Sigmoid colon (tissue), 7 donors: ENCODE results near the gene POT1. TPM values are rescaled to one million over a fixed set of nuclear protein-coding genes. Genes with fewer than 3 reads are reported as not detected.

Source experiments
- DNase-seq: peaks from one replicate; pipeline ENCODE4 v3.0.0-alpha.2; 2019
- H3K27ac ChIP-seq, 4 donors: fragments of 200-600 bp; sonication (generic); one replicate each; pipeline ENCODE4 v1.5.1; 2016 to 2019; ENCODE audit warnings: mild to moderate bottlenecking in 1 of 4
- H3K27me3 ChIP-seq, 3 donors: fragments of 200-600 bp; sonication (generic); one replicate each; pipeline ENCODE4 v1.5.1; 2019; ENCODE audit warnings: mild to moderate bottlenecking in 1 of 3
- H3K36me3 ChIP-seq, 4 donors: fragments of 200-600 bp; sonication (generic); one replicate each; pipeline ENCODE4 v1.5.1; 2016 to 2019
- H3K4me1 ChIP-seq, 4 donors: fragments of 200-600 bp; sonication (generic); one replicate each; pipeline ENCODE4 v1.5.1; 2017 to 2019
- H3K4me3 ChIP-seq, 4 donors: fragments of 200-600 bp; sonication (generic); one replicate each; pipeline ENCODE4 v1.5.1; 2017 to 2019; ENCODE audit warnings: mild to moderate bottlenecking in 2 of 4, moderate library complexity in 1 of 4
- H3K9me3 ChIP-seq, 4 donors: fragments of 200-600 bp in 3 of 4; sonication (generic) in 3 of 4; one replicate each; pipeline versions ENCODE4 v1.5.1 to v1.6.1; 2013 to 2019
- EP300 ChIP-seq, 4 donors: sonication (generic); formaldehyde crosslinking; IDR thresholded peaks; one replicate each; pipeline ENCODE4 v1.6.1; 2017; ENCODE audit warnings: antibody characterized with exemption in 4 of 4
- POLR2A ChIP-seq, 2 donors: fragments of 450-650 bp; IDR thresholded peaks; one replicate each; pipeline ENCODE4 v1.6.1; 2016; ENCODE audit warnings: antibody characterized with exemption in 2 of 2, mild to moderate bottlenecking in 2 of 2, moderate library complexity in 2 of 2
- POLR2AphosphoS5 ChIP-seq, 4 donors: sonication (generic); formaldehyde crosslinking; IDR thresholded peaks; one replicate each; pipeline ENCODE4 v1.6.1; 2017; ENCODE audit warnings: antibody characterized with exemption in 4 of 4
- WGBS, 2 donors: extraction: QIAGEN DNeasy Blood & Tissue Kit; methylation state at CpG; one replicate each; pipeline ENCODE4 v1.1.7; 2013; 5-methylcytosine and 5-hydroxymethylcytosine counted together
- intact Hi-C: fragments of 100-400 bp; cut with DNase I; formaldehyde crosslinking; loops from one replicate; pipeline ENCODE4 v1.15.1; 2023
- polyA plus RNA-seq, 3 donors: library from polyadenylated mRNA; stranded (reverse); fragments of 200-250 nt; gene quantifications; one replicate each; pipeline ENCODE4 v1.2.3, GENCODE V29; 2013
- total RNA-seq, 4 donors: library from RNA; depleted of rRNA; stranded (reverse); fragments of >200 nt; gene quantifications; one replicate each; pipeline ENCODE4 v1.1.0, GENCODE V29; 2016
- TF ChIP-seq, protein P1 (sequence below), 4 experiments: fragments of 450-650 bp in 3 of 4; fragments of 200-600 bp in 1 of 4; IDR thresholded peaks; one replicate each; pipeline ENCODE4 v1.5.1; 2016 to 2019; ENCODE audit warnings: antibody characterized with exemption in 4 of 4, mild to moderate bottlenecking in 3 of 4, moderate library complexity in 2 of 4
- donor health status: healthy with polysubstance abuse.
- donor health status: Bipolar disorder and iron deficiency.
- donor health status: healthy.

Gene POT1
- total and polyA plus RNA-seq, 7 donors: 3.6 to 26.2 (median 18.9) TPM

DNA sequence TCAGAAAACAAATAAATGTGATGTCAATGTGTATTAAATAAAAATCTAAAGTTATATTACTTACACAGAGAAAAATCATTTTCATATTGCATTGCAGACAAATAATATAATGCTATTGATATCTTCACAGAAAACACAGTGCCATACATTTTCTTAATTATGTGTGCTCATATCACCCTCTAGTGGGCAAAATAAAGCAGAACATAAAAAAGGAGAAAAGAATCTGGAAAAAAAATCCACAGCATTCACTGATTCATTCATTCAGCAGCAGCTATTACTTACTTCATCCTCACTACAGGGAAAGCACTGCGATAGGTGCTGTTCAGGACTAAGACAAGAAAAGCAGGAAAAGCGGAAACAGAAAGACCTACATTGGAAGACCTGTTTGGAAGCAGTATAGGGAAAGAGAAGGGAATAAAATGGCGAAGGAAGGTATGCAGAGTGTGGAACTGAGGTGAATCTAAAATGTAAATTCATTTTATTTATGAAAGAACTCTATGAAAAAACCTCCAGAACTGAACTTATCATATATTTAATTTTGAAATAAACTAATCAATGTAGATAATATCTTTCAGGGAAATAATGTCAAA is 73.2 kb downstream of the POT1 start:
- no peaks in the 10 kb centered on the region for H3K9me3 ChIP-seq
- DNase-seq: no peak
- intact Hi-C loops: no loop called here
- H3K36me3 ChIP-seq: peaks cover 0 to 28% (median 0%) of the 10 kb centered on the region in 4 donors
- 93 to 94% methylated on average over 3 of the region's 3 CpGs for WGBS, 2 donors
- H3K27ac ChIP-seq: no peak overlapping the region
- no peaks in the 10 kb centered on the region for H3K4me1 ChIP-seq
- H3K4me3 ChIP-seq: no peak overlapping the region
- H3K27me3 ChIP-seq: no peaks in the 10 kb centered on the region
- no peak for TF ChIP-seq POLR2AphosphoS5 (IDR thresholded peaks at IDR 0.05)
- TF ChIP-seq, protein P1, sequence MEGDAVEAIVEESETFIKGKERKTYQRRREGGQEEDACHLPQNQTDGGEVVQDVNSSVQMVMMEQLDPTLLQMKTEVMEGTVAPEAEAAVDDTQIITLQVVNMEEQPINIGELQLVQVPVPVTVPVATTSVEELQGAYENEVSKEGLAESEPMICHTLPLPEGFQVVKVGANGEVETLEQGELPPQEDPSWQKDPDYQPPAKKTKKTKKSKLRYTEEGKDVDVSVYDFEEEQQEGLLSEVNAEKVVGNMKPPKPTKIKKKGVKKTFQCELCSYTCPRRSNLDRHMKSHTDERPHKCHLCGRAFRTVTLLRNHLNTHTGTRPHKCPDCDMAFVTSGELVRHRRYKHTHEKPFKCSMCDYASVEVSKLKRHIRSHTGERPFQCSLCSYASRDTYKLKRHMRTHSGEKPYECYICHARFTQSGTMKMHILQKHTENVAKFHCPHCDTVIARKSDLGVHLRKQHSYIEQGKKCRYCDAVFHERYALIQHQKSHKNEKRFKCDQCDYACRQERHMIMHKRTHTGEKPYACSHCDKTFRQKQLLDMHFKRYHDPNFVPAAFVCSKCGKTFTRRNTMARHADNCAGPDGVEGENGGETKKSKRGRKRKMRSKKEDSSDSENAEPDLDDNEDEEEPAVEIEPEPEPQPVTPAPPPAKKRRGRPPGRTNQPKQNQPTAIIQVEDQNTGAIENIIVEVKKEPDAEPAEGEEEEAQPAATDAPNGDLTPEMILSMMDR (IDR thresholded peaks at IDR 0.05): peak in 2 of 4 experiments; percentile 41 to 50

DNA sequence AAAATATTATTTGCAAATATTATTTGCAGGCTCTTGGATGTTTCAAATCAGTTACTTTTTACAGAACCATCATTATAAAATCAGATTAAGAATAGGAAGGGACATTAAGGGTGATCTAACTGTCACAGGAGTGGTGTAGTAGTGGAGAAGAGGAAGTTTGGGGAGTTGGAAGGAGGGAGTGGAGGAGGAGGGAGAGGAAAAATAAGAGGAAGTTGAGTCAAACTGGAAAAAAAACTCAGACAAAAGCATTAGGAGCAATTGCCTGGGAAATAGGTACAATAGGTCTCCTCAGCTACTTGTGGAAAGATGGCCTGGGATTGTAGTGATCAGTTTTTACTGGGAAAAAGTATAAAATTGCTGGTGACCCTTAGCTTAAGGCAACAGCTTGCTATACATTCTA is 86.3 kb downstream of the POT1 start:
- intact Hi-C loops: no loop called here
- no peak overlapping the region for H3K4me3 ChIP-seq
- no peaks in the 10 kb centered on the region for H3K4me1 ChIP-seq
- no peak overlapping the region for H3K27ac ChIP-seq
- H3K36me3 ChIP-seq: peaks cover 0 to 18% (median 0%) of the 10 kb centered on the region in 4 donors
- no peak for DNase-seq
- H3K27me3 ChIP-seq: no peaks in the 10 kb centered on the region
- no peaks in the 10 kb centered on the region for H3K9me3 ChIP-seq
- TF ChIP-seq EP300 (IDR thresholded peaks at IDR 0.05) (no peak), POLR2A (IDR thresholded peaks at IDR 0.05) (no peak)
- TF ChIP-seq, protein P1 (IDR thresholded peaks at IDR 0.05): no peak

DNA sequence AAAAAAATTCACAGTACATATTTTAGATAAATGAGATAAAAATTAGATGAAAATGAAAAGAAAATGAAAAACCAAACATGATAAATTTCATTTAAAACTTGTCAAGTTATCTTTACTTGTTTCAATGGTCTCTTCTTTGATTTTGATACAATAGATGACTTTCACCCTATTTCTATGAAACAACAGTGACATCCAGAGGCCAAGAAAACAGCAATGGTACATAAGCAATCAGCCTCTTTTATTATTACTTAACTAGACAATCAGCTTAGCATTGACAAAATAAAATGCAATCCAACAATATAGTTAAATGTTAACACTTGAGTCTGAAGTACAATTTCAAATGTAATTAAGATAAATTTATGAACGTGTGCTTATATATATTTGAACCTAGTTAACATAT is 89.2 kb downstream of the POT1 start:
- H3K9me3 ChIP-seq: no peaks in the 10 kb centered on the region
- no peaks in the 10 kb centered on the region for H3K36me3 ChIP-seq
- DNase-seq: no peak
- no peaks in the 10 kb centered on the region for H3K4me1 ChIP-seq
- 21 to 69% methylated on average over 1 of the region's 1 CpG for WGBS, 2 donors
- H3K27ac ChIP-seq: no peak overlapping the region
- H3K27me3 ChIP-seq: no peaks in the 10 kb centered on the region
- intact Hi-C loops: no loop called here
- no peak overlapping the region for H3K4me3 ChIP-seq
- no peak for TF ChIP-seq EP300 (IDR thresholded peaks at IDR 0.05)
- TF ChIP-seq, protein P1 (IDR thresholded peaks at IDR 0.05): no peak
- no peak for TF ChIP-seq POLR2AphosphoS5 (IDR thresholded peaks at IDR 0.05)
- TF ChIP-seq POLR2A (IDR thresholded peaks at IDR 0.05): no peak

DNA sequence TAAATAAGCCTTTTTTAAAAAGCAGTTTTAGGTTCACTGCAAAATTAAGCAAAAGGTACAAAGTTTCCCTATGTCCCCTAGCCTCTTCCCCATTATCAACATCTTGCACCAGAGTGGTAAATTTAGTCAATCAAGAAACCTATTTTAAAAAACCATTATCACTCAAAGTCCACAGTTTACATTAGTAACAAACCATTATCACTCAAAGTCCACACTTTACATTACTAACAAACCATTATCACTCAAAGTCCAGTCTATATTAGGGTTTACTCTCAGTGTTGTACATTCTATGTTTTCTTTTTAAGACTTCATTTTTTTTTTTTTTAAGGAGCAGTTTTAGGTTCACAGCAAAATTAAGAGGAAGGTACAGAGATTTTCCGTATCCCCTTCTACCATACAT is 89.9 kb downstream of the POT1 start:
- TF ChIP-seq, protein P1 (IDR thresholded peaks at IDR 0.05): no peak
- no peak for TF ChIP-seq EP300 (IDR thresholded peaks at IDR 0.05)
- no peak for TF ChIP-seq POLR2A (IDR thresholded peaks at IDR 0.05)
- Histone ChIP-seq H3K27ac (no peak overlapping the region), H3K36me3 (peaks cover 0 to 6% (median 0%) of the 10 kb centered on the region in 4 donors), H3K4me3 (no peak overlapping the region), H3K4me1 (no peaks in the 10 kb centered on the region), H3K27me3 (no peaks in the 10 kb centered on the region), H3K9me3 (no peaks in the 10 kb centered on the region)
- intact Hi-C loops: no loop called here
- 87 to 89% methylated on average over 1 of the region's 1 CpG for WGBS, 2 donors
- DNase-seq: no peak

DNA sequence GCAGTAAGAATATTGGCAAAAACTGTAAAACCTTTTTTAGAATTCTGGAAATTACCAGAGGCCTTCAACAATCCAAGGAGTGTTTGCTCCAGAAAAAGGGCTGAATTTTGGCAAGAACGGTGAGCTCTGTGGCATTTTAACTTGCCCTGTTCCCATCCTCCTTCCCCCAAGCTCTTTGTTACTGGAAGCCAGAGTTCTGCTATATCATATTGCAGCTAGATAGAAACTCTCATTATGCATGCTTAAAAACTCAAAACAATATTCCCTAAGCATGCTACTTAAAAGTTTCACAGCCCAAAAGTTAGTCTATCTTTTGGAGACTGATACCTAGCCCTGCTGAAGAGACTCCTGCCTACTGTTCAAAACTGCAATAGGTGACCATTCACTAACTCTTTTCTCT is 93.5 kb downstream of the POT1 start:
- Histone ChIP-seq H3K9me3 (no peaks in the 10 kb centered on the region), H3K27me3 (no peaks in the 10 kb centered on the region), H3K4me3 (no peak overlapping the region), H3K4me1 (no peaks in the 10 kb centered on the region), H3K27ac (no peak overlapping the region), H3K36me3 (peaks cover 0 to 6% (median 0%) of the 10 kb centered on the region in 4 donors)
- DNase-seq: no peak
- intact Hi-C loops: no loop called here
- TF ChIP-seq POLR2A (IDR thresholded peaks at IDR 0.05): no peak
- no peak for TF ChIP-seq POLR2AphosphoS5 (IDR thresholded peaks at IDR 0.05)
- TF ChIP-seq EP300 (IDR thresholded peaks at IDR 0.05): no peak
- TF ChIP-seq, protein P1 (IDR thresholded peaks at IDR 0.05): no peak
- 93 to 98% methylated on average over 1 of the region's 1 CpG for WGBS, 2 donors
